NCI-H187 treated with DMSO at 0.1 percent for 48 hours (cell line): Measurements from ENCODE around the gene PLD4.

Source experiments
- DNase-seq: peaks from one replicate; lab custom pipeline; 2025; lab: John Stamatoyannopoulos, UW

PLD4 gene

DNA sequence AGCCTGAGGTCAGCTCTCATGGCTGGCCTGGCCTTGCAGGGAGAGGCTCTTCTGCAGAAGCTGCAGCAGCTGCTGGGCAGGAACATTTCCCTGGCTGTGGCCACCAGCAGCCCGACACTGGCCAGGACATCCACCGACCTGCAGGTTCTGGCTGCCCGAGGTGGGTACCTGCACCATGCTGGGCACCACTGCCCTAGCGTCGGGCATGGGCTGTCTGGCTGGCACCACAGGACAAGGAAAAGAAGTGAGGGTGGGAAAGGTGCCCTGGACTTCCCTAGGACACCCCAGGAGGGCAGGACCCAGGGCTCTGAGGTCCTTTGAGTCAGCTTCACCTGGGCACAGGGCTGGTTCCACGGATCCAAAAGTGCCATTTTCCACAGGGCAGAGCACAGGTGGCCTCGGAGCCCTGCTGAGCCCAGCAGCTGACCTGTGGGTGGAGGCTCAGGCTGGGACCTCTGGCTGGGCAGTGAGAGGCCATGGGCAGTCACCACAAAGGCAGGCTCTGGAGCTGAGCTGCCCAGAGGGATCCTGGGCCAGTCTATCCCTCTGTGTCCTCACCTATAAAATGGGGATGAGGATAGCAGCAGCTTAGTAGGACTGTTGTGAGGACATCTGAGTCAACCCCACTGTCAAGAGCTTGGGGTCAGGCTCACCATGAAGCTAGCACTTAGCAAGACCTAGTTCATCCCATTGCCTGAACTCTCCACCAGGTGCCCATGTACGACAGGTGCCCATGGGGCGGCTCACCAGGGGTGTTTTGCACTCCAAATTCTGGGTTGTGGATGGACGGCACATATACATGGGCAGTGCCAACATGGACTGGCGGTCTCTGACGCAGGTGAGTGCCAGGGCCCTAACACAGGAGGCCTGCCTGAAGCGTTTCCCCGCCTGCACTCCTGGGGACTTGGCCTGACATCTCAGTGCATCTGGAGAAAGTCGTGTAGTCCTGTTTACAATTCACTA, 4.9 kb downstream of the PLD4 start:
- DNase-seq = no peak

DNA sequence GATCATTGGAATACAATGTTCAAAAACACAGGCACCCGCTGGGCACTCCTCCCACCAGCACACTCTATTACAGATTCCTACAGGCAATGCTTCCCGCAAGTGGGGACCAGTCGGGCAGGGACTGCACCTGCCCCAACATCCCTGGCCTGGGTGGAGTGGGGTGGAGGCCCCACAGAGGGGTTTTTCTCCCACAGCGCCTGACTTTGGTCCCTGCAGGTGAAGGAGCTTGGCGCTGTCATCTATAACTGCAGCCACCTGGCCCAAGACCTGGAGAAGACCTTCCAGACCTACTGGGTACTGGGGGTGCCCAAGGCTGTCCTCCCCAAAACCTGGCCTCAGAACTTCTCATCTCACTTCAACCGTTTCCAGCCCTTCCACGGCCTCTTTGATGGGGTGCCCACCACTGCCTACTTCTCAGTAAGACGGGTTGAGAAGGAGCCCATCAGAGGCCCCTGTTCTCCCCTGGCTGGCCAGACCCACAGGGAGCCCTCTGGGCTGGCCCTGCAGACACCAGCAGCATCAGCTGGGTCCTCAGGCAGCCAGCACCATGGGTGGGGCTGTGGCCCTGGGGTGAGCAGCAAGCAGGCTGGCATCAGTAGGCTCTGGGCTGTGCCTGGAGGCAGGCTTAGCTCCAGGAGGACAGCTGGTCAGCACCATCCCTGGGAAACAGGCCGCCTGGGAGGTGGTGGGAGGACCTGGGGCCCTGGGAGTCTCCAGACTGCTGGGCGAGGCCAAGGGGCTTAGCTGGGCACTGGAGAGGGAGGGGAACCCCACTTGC, 6.0 kb downstream of the PLD4 start:
- DNase-seq = no peak

DNA sequence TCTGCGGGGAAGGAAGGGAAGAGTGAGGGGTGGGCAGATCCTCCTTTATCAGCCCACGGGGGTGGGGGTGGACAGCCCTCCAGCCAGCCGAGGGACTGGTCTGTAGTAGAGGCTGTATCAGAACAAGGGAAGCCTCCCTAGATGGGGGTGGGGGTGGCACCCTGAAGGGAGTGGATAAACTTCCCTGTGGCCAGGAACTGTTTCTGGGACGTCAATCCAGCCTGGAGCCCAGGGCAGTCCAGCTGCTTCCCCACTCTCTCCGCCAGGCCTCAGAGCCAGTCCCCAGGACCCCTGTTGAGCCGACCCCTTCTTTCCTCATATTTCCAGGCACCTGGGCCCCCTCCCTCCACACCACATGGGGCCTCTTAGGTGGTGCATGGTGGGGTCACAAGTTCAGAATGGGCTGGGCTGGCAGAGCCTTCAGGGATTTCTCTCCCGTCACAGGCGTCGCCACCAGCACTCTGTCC, 6.7 kb downstream of the PLD4 start:
- DNase-seq = no peak

DNA sequence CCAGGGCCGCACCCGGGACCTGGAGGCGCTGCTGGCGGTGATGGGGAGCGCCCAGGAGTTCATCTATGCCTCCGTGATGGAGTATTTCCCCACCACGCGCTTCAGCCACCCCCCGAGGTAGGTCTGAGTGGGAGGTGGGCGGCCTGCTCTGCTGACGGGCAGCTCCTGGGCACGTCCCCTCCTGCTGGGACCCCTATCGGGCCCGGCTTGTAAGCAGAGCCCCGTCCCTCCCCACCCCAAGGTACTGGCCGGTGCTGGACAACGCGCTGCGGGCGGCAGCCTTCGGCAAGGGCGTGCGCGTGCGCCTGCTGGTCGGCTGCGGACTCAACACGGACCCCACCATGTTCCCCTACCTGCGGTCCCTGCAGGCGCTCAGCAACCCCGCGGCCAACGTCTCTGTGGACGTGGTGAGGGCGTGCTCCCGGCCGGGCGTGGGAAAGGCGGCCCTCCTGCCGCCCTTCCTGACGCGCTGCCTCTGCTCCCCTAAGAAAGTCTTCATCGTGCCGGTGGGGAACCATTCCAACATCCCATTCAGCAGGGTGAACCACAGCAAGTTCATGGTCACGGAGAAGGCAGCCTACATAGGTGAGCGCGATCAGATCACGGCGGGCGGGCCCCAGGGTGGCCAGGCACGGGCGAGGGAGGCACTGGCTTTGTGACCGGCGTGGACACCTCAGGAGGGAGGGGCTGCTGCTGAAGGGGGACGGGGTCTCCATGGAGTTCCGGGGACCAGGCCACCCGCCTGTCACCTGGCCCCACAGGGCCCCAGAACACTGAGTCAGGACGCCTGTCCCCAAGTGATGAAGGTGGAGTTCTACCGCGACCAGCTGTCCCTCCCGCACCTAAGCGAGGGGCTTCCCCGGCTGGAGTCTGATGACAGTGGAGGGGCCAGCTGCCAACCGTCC, 7.3 kb downstream of the PLD4 start:
- no peak for DNase-seq

DNA sequence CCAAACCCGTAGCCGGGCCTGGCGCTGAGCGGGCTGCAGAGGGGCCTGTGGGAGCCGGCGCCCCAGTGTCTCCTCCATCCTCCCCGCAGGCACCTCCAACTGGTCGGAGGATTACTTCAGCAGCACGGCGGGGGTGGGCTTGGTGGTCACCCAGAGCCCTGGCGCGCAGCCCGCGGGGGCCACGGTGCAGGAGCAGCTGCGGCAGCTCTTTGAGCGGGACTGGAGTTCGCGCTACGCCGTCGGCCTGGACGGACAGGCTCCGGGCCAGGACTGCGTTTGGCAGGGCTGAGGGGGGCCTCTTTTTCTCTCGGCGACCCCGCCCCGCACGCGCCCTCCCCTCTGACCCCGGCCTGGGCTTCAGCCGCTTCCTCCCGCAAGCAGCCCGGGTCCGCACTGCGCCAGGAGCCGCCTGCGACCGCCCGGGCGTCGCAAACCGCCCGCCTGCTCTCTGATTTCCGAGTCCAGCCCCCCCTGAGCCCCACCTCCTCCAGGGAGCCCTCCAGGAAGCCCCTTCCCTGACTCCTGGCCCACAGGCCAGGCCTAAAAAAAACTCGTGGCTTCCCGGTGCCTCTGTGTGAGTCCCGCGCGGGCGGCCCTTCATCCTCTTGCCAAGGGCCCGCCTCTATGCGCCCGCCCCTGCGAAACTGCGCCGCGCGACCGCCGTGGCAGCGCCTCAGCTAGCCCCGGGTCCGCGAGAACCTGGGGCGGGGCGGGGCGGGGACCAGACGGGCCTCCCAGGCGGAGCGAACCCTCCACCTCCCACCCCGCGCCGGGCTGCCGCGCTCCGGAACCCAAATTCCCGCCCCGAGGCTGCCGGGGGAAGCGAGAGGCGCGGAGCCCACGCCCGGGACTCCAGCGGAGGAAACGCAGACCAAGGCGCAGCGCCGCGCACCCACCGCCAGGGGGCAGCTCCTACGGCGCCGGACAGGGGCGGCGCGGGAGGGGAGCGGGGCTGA, 8.3 kb downstream of the PLD4 start:
- DNase-seq = no peak

GRCh38 chr14:104933746-104934733, 9.4 kb downstream of the PLD4 start:
- no peak for DNase-seq

- DNase-seq = no peak
Observed at GRCh38 chr14:104935026-104935650, 10.5 kb downstream of the PLD4 start.

GRCh38 chr14:104935955-104936354, 11.3 kb downstream of the PLD4 start:
- DNase-seq = no peak

GRCh38 chr14:104936361-104937155, 11.9 kb downstream of the PLD4 start:
- no peak for DNase-seq

GRCh38 chr14:104937161-104937560, 12.5 kb downstream of the PLD4 start:
- DNase-seq = no peak

DNA sequence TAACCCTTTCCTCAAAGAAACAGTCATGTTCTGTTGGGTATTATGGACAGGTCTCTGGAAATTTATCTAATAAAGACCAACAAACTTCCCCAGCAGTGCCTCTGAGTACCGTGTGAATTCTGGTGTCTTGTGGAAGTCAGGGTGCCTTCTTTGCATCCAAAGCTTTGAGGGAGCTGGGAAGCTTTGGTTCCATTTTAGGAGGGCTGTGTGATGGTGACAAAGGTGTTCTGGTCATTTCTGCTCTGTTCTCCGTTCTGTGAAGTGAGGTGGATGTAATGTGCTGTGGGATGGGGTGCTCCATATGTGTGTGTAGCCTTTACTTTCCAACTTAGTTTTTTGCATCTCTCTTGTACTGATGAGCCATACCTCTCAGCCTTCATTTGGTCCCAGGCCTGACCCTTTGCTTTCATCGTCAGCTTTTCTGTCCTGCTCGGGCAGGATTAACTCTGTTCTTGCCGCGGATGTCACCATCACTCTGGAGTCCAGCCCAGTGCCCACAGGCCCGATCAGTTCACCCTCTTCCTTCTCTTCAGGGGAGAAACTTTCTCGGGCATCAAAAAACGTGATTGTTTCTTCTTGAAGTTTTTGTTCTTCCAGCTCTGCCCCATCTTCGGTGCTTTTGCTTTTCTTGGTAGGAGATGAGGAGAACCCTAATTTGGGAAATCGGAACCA, 13.2 kb downstream of the PLD4 start:
- no peak for DNase-seq

GRCh38 chr14:104938436-104938835, 13.8 kb downstream of the PLD4 start:
- no peak for DNase-seq

GRCh38 chr14:104938960-104939359, 14.3 kb downstream of the PLD4 start:
- no peak for DNase-seq

DNA sequence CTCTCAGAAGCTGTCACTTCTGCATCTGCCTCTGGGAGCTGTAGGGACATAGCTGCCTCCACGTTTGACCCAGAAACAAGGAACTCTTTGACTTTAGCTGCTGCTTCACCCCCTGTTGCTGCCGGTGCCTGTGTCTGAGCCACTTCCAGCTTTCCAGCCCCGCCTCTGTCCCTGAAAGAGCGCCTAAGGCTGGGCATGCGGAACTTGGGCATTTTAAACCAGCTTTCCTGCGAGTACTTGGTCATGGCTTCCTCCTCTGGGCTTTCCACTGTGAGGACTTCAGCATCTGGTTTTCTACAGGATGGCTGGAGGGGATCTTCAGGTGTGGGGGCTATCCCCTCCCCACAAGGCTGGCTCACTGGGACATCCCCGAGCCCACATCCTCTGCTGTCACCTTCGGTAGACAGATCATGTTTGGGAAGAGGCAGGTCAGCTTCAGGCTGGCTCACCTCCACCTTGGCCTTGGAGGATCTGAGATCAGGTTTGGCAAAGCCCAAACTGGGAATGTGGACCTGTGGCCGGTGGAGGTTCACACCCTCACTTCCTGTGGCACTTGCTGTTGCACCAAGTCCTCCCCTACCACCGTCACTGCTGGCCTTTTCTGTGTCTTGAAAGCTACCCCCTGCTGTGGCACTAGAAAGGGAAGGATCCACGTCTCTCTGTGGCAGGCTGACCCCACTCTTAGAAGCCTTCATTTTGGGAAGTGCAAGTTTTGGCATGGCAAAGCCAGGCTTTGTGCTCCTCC, 15.2 kb downstream of the PLD4 start:
- no peak for DNase-seq

- no peak for DNase-seq
Observed at GRCh38 chr14:104940526-104941150, 16.0 kb downstream of the PLD4 start.
